HepG2 (cell line): ENCODE results near the gene MVP.

Experiments
- CAMTA2 ChIP-seq: sonication (generic); formaldehyde crosslinking; IDR thresholded peaks from 2 replicates; pipeline ENCODE4 v1.4.0; 2020; ENCODE audit warnings: mild to moderate bottlenecking, missing genetic modification reagents, borderline replicate concordance
- CTCF ChIP-seq: sonication (generic); formaldehyde crosslinking; IDR thresholded peaks from 2 replicates; pipeline ENCODE4 v1.5.0; 2020; ENCODE audit warnings: mild to moderate bottlenecking, missing genetic modification reagents, moderate library complexity
- HNRNPL ChIP-seq: fragments of 200-400 bp; formaldehyde crosslinking; IDR thresholded peaks from 2 replicates; pipeline ENCODE4 v1.6.1; 2017; ENCODE audit warnings: mild to moderate bottlenecking, low read depth, low read length
- MED1 ChIP-seq: sonication (generic); formaldehyde crosslinking; IDR thresholded peaks from 2 replicates; pipeline ENCODE4 v1.4.0; 2020; ENCODE audit warnings: missing genetic modification reagents
- PHF20 ChIP-seq: sonication (generic); formaldehyde crosslinking; IDR thresholded peaks from 2 replicates; pipeline ENCODE4 v1.5.0; 2020; ENCODE audit warnings: mild to moderate bottlenecking, missing genetic modification reagents
- POLR2AphosphoS2 ChIP-seq: IDR thresholded peaks from 2 replicates; pipeline ENCODE4 v1.6.1; 2011; ENCODE audit warnings: low read depth, low read length, improper control_type of control experiment
- POLR2G ChIP-seq: fragments of 200-400 bp; formaldehyde crosslinking; IDR thresholded peaks from 2 replicates; pipeline ENCODE4 v1.6.1; 2018; ENCODE audit warnings: mild to moderate bottlenecking, low read depth, low read length, moderate library complexity
- TBP ChIP-seq: sonication (generic); formaldehyde crosslinking; IDR thresholded peaks from 2 replicates; pipeline ENCODE4 v1.5.0; 2020; ENCODE audit warnings: missing genetic modification reagents
- TCF7L2 ChIP-seq: IDR thresholded peaks from 2 replicates; pipeline ENCODE4 v1.6.1; 2011; ENCODE audit warnings: mild to moderate bottlenecking, low read depth, low read length, moderate library complexity
- TF ChIP-seq, protein P1 (sequence below): sonication (generic); formaldehyde crosslinking; IDR thresholded peaks from 2 replicates; pipeline ENCODE4 v1.4.0; 2020; ENCODE audit warnings: missing genetic modification reagents

DNA sequence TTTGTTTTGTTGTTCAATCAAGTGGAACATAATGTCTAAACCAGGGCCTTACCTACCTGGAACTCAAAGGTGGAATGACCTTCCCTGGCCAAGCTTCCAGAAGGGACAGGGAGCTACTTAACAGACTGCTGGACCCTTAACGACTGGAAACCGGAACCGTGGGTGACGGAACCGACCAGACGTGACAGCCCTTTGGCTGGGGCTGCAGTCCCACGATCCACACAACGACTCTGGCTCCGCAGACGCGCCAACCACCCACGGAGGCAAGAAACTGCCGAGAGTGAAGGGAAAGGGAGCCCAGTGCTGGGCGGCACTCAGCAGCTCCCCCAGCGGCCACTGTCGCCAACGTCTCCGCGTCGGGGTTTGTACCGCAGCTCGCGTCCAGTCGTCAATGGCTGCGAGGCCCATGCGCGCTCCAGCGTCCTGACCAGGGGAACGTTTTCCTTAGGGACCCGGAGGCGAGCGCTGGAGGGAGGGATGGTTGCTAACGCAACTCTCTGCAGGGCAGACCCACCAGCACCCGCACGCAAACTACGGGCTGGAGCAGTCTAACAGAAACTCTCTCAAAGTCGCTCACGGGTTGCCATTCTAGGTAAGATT lies 35.3 kb upstream of the MVP start:
- TF ChIP-seq TCF7L2 (no peak), CAMTA2 (CRISPR knock-in tag) (no peak), PHF20 (no peak), HNRNPL (0 out of 2 replicates have a peak, but pooled peaks have one; percentile 41), POLR2AphosphoS2 (no peak), MED1 (CRISPR knock-in tag) (peak; percentile 55; the same call in 1 of the 2 replicates), CTCF (CRISPR knock-in tag) (peak; percentile 97), TBP (CRISPR knock-in tag) (no peak), POLR2G (no peak)
- TF ChIP-seq, protein P1, sequence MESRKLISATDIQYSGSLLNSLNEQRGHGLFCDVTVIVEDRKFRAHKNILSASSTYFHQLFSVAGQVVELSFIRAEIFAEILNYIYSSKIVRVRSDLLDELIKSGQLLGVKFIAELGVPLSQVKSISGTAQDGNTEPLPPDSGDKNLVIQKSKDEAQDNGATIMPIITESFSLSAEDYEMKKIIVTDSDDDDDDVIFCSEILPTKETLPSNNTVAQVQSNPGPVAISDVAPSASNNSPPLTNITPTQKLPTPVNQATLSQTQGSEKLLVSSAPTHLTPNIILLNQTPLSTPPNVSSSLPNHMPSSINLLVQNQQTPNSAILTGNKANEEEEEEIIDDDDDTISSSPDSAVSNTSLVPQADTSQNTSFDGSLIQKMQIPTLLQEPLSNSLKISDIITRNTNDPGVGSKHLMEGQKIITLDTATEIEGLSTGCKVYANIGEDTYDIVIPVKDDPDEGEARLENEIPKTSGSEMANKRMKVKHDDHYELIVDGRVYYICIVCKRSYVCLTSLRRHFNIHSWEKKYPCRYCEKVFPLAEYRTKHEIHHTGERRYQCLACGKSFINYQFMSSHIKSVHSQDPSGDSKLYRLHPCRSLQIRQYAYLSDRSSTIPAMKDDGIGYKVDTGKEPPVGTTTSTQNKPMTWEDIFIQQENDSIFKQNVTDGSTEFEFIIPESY: peak; percentile 94
